Activated CD8-positive, alpha-beta memory T cell treated with anti-CD3 and anti-CD28 coated beads, Interleukin-2, amount 50 U/mL, for 1 hour (primary cell): Measurements from ENCODE around the gene NPPA.
"Not testable (repeated sequence)": the region's sequence is repeated elsewhere in the genome, so short reads cannot be mapped to it uniquely, and the experiment has no call there.

Experiments used
- DNase-seq: peaks from one replicate; pipeline ENCODE4 v3.0.0-alpha.2; 2020; ENCODE audit errors: extremely low read depth

Gene NPPA

GRCh38 chr1:11807133-11807532 is 40.5 kb downstream of the NPPA start:
- no peak for DNase-seq

DNA sequence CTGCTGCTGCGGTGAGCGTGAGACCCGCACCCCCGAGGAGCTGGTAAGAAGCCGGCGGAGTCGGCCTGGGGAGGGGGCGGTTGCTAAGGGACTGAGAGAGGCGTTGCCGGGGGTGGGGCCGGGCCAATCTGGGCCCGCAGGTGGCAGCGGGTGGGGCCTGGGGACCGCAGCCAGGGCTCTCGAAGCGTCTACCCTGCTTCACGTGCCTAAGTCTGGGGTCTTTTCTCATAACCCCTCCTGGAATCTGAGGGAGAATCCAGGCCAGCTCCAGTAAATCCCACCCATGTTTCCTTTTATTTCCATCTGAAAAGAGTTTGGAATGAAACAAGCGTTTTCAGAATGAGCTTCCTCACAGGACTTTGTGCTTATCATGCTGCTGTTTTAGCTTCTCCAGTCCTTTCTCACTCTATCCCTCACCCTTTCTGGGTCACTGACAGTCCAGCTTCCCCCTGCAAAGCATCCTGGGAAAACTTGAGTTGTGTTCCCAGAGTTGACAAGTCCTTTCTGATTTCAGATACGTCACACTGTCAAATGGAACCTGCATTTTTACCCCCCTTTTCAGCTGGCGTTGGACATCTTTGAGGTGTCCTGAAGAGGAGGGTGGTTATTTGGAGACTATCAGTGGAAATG is 41.2 kb downstream of the NPPA start:
- no peak for DNase-seq

GRCh38 chr1:11805422-11806306 is 41.9 kb downstream of the NPPA start, which contains the start of the genes CLCN6 and MTHFR:
CLCN6 (plus strand) TSS chr1:11806191; CDS start chr1:11806263, 72 bp downstream.
MTHFR (minus strand) TSS chr1:11805964; CDS start chr1:11803116, 2,848 bp downstream.
- DNase-seq = peak; percentile 92

DNA sequence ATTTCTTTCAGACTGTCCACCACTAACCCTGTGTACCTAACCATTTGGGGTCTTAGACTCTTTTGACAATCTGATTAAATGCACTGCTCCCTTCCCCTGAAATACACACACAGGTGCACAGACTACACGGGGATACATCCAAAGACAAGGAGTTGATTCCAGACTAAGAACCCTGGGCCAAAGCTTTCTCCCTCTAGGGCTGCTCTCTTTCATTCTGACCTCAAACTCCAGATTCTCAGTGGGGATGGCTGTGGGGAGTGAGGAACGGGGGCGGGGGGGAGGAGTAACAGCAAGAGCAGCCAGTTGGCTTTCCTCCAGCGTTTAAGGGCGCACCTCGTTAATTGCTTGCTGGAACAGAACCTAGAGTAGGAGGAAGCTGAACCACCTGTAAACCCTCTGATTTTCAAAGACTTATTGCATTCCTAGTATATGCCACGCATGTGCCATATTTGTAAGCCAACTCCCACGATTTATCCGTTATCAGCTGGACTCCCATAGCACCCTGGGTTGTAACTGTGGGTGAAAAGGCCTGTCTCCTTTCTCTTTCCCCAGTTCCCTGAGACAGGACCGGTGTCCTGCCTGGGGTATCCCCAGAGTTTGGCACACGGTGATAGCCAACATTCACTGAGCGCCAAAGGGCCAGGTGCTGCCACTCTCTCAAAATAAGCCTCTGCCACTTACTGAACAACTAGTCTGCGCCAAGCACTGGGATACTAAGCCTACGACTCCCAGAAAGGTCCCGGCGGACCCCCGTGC is 42.7 kb downstream of the NPPA start:
- no peak for DNase-seq

DNA sequence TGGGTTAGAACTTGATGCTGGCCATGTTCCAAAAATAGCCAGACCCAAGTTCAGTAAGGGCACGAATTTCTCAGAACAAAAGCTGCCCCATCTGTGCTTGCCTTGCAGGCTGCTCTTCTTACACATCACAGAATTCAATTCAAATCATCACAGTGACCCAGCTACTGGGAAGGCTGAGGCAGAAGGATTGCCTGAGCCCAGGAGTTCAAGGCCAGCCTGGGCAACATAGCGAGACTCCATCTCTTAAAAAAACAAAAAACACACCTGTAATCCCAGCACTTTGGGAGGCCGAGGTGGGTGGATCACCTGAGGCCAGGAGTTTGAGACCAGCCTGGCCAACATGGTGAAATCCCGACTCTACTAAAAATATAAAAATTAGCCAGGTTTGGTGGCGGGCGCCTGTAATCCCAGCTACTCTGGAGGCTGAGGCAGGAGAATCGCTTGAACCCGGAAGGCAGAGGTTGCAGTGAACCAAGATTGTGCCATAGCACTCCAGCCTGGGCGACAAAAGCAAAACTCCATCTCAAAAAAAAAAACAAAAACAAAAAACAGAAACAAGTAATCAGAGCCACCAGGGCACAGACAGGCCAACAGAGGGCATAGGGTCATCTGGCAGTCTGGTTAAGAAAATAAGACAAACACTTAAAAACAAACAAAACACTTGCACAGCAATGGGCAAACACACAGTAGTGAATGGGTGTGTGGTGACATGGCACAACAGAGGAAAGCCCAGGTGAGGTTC is 43.5 kb downstream of the NPPA start:
- not testable (repeated sequence) for DNase-seq

- peak; percentile 46 for DNase-seq
Observed at GRCh38 chr1:11802973-11803885, 44.4 kb downstream of the NPPA start.

- DNase-seq = no peak
Observed at GRCh38 chr1:11802616-11802972, 45.0 kb downstream of the NPPA start.

DNA sequence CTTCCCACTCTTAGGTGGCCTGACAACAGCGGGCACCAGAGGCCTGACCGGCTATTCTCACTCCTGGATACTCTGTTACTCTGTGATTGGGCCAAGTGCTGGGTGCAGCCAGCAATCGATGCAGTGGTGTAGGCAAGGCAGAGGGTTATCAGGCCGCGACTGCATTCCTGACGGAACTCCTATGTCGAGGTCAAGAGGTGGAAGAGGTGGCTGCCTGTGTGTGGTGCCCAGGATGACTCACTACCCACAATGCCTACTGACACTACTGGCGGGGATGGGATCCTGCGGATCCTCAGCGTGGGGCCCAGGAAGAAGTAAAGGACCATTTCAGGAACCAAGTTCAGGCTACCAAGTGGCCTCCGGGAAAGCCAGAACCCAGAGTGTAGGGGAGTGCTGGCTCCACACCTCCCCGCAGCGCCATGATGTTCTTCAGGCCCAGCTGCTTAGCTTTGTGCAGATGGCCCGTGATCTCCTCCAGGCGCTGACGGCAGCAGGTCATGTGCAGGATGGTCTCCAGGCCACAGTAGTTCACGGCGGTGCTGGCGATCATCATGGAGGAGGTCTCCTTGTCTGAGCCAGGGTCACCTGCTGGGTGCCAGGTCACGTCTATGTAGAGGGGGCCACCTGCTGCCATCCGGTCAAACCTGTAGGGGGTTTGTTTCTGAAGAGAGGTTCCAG is 46.7 kb downstream of the NPPA start:
- DNase-seq = no peak

DNA sequence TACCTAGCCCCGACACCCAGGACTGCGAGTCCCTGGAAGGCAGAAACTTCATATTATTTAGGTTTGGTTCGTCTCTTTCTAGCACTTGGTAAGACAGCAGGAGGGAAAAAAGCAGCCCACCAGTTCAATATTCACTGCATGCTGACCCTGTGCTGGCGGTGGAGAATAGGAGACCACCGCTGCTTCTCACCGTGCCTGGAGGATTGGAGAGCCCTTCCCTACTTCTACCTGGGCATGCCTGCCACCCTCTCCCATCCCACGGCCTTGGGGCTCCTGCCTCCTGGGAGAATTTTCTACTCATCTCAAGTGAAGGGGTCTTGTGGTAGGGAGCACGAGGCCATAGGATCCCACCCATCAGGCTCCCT is 47.2 kb downstream of the NPPA start:
- no peak for DNase-seq

GRCh38 chr1:11799896-11800295 is 47.7 kb downstream of the NPPA start:
- DNase-seq = no peak

DNA sequence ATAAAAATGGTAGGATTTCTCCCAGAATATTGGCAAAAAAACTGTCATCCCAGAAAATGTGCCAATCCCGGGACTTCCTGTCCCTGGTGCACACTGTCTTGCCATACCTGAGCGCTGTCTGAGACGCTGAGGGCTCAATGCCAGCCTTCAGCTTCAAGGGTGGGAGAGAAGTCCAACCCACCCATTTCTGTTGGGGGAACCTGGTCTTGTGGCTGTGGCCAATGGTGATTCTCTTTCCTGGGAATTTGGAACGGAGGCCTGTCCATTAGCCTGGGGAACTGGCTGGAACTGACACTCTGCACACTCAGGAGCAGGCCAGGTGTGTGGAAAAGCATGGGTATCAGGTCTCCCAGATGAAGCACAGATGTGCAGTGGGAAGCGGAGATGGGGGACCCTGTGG is 48.5 kb downstream of the NPPA start:
- no peak for DNase-seq

- no peak for DNase-seq
Observed at GRCh38 chr1:11797525-11798216, 49.9 kb downstream of the NPPA start.

DNA sequence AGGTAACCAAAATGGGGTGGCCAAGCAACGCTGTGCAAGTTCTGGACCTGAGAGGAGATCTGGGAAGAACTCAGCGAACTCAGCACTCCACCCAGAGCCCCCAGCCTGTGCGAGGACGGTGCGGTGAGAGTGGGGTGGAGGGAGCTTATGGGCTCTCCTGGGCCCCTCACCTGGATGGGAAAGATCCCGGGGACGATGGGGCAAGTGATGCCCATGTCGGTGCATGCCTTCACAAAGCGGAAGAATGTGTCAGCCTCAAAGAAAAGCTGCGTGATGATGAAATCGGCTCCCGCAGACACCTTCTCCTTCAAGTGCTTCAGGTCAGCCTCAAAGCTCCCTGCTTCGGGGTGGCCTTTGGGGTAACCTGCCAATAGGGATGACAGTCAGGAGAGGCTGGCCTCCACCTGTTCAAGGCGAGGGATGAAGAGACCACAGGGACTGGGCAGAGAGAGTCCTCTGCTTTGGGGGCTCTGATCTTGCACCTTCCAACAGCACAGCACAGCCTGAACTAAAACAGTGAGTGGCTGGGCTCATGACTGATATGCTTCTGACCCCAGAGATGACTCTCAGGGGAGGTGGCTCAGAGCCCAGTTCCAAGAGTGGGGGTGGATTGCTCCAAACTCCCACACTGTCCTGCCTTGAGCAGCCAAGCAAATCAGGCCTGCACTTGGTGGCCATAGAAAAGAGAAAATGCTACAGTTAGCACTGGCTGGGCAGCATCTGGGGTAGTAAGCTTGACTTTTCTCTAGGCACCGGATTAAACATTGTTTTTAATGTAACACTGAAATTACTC is 51.4 kb downstream of the NPPA start:
- DNase-seq = no peak
